Thyroid gland (tissue), 4 donors: ENCODE measurements around the gene IGF2BP3.

Experiments used
- POLR2A ChIP-seq, 2 donors: fragments of 450-650 bp; IDR thresholded peaks; one replicate each; pipeline ENCODE4 v1.6.1; 2017; ENCODE audit warnings: antibody characterized with exemption in 2 of 2, mild to moderate bottlenecking in 2 of 2, moderate library complexity in 1 of 2
- TF ChIP-seq, protein P1 (sequence below), 6 experiments: fragments of 200-600 bp in 3 of 6; fragments of 450-650 bp in 3 of 6; sonication (generic) in 3 of 6; IDR thresholded peaks; one replicate each; pipeline ENCODE4 v1.5.1; 2016 to 2019; ENCODE audit warnings: antibody characterized with exemption in 6 of 6, mild to moderate bottlenecking in 2 of 6, inconsistent platforms in 1 of 6, moderate library complexity in 1 of 6

DNA sequence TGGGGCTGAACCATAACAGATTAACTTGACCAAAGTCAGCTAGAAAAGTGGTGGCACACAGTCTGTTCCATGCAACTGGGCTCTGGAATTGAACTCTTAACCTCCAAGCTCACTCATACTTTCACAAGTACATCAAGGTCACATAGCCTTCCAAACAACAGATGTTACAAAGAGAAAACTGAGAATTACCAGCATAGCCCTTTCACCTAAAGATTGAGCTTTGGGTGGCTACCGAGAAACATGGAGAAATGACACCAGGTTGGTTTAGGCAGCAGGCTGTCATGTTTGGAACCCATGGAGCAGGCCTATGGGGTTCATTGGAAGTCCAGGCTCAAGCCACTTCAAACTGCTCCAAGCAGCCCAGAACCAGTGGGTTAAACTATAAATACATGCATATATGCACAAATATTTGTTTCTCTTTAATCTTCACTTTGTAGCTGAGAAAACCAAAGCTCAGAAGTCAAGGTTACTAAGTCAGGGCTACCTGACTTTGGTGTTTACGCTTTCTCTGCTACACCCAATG lies 112.1 kb downstream of the IGF2BP3 start:
- TF ChIP-seq, protein P1, sequence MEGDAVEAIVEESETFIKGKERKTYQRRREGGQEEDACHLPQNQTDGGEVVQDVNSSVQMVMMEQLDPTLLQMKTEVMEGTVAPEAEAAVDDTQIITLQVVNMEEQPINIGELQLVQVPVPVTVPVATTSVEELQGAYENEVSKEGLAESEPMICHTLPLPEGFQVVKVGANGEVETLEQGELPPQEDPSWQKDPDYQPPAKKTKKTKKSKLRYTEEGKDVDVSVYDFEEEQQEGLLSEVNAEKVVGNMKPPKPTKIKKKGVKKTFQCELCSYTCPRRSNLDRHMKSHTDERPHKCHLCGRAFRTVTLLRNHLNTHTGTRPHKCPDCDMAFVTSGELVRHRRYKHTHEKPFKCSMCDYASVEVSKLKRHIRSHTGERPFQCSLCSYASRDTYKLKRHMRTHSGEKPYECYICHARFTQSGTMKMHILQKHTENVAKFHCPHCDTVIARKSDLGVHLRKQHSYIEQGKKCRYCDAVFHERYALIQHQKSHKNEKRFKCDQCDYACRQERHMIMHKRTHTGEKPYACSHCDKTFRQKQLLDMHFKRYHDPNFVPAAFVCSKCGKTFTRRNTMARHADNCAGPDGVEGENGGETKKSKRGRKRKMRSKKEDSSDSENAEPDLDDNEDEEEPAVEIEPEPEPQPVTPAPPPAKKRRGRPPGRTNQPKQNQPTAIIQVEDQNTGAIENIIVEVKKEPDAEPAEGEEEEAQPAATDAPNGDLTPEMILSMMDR (IDR thresholded peaks at IDR 0.05): no peak
- no peak for TF ChIP-seq POLR2A (IDR thresholded peaks at IDR 0.05)
